K562 (cell line): ENCODE results near the gene RGMA. TPM values are rescaled to one million over a fixed set of nuclear protein-coding genes. Genes with fewer than 3 reads are reported as not detected.

Experiments used
- ATAC-seq: fragments of 200-7000 bp; cut with Tn5 transposase; 3 replicates; pipeline ENCODE4 v1.9.1; 2020; ENCODE audit warnings: moderate library complexity
- BruUV-seq: library from RNA; stranded (reverse); fragments of 400-500 nt; replicated peaks from 2 replicates; lab custom pipeline; 2021; lab: Mats Ljungman, UMichigan
- CTCF ChIA-PET: fragments of 300-600 bp; formaldehyde crosslinking; extraction: SDS; loops from one replicate; lab custom pipeline; 2021; ENCODE audit warnings: low intra/inter-chr PET ratio; lab: Yijun Ruan, JAX
- POLR2A ChIA-PET: fragments of 300-600, 350-650 bp; sonication (Branson Sonifier 250); formaldehyde crosslinking; extraction: SDS; loops from one replicate; lab custom pipeline; 2021; ENCODE audit warnings: antibody characterized with exemption, inconsistent platforms; lab: Yijun Ruan, JAX
- DNase-seq, 4 experiments: peaks; one replicate each; pipeline versions ENCODE4 v3.0.0 to v3.0.0-alpha.2; 2011 to 2018; ENCODE audit warnings: low spot score in 3 of 4, mixed read lengths in 3 of 4; ENCODE audit errors: extremely low read depth in 1 of 4
- FAIRE-seq: peaks from 2 replicates; lab custom pipeline; 2011; peaks lifted over from hg19 to GRCh38; lab: Jason Lieb, UNC
- H2AFZ ChIP-seq: 2 replicates; pipeline ENCODE4 v1.6.0; 2011; ENCODE audit warnings: low read depth, low read length, control low read depth, inconsistent platforms
- H3K27ac ChIP-seq: fragments of 200-600 bp; 3 replicates; pipeline ENCODE4 v1.8.0; 2011; ENCODE audit warnings: low read depth, mild to moderate bottlenecking, control low read depth, inconsistent platforms, low read length, moderate library complexity, mixed read lengths; ENCODE audit errors: extremely low read depth
- H3K27me3 ChIP-seq, 2 experiments: fragments of 300-600 bp in 1 of 2; 2 replicates in 1 of 2; 3 replicates in 1 of 2; pipeline versions ENCODE4 v1.6.0 to v1.8.0; 2011; ENCODE audit warnings: inconsistent platforms in 2 of 2, low read length in 2 of 2, mild to moderate bottlenecking in 1 of 2, mixed read lengths in 1 of 2, moderate library complexity in 1 of 2; ENCODE audit not compliant: control insufficient read depth in 2 of 2, insufficient read depth in 2 of 2
- H3K36me3 ChIP-seq: fragments of 300-600 bp; 3 replicates; pipeline ENCODE4 v1.8.0; 2011; ENCODE audit warnings: mild to moderate bottlenecking, low read length, inconsistent platforms; ENCODE audit not compliant: control insufficient read depth, insufficient read depth
- H3K4me1 ChIP-seq, 2 experiments: fragments of 200-600 bp in 1 of 2; replicated peaks in 1 of 2; 2 replicates in 1 of 2; 3 replicates in 1 of 2; pipeline versions ENCODE4 v1.5.1 to v1.8.0; 2011; ENCODE audit warnings: inconsistent platforms in 2 of 2, low read length in 2 of 2, mild to moderate bottlenecking in 1 of 2, mixed read lengths in 1 of 2, moderate library complexity in 1 of 2; ENCODE audit not compliant: control insufficient read depth in 2 of 2, insufficient read depth in 2 of 2
- H3K4me2 ChIP-seq: 2 replicates; pipeline ENCODE4 v1.6.1; 2011; ENCODE audit warnings: low read length, control low read depth, inconsistent platforms, mixed read lengths; ENCODE audit not compliant: insufficient read depth
- H3K4me3 ChIP-seq: fragments of 200-600 bp; sonication (generic), shearing (Covaris generic); 2 replicates; pipeline ENCODE4 v1.5.1; 2016; ENCODE audit warnings: control low read depth, inconsistent platforms
- H3K79me2 ChIP-seq: fragments of 200-600 bp; 3 replicates; pipeline ENCODE4 v1.8.0; 2011; ENCODE audit warnings: low read length, inconsistent platforms; ENCODE audit not compliant: control insufficient read depth, insufficient read depth
- H3K9ac ChIP-seq, 2 experiments: 2 replicates each; pipeline versions ENCODE4 v1.6.0 to v1.6.1; 2011; ENCODE audit warnings: low read depth in 2 of 2, low read length in 2 of 2, control low read depth in 1 of 2, inconsistent platforms in 1 of 2, mild to moderate bottlenecking in 1 of 2, mixed read lengths in 1 of 2; ENCODE audit not compliant: insufficient read depth in 1 of 2
- H3K9me1 ChIP-seq: one replicate; pipeline ENCODE4 v1.6.0; 2011; ENCODE audit warnings: inconsistent platforms, mild to moderate bottlenecking, low read length, moderate library complexity; ENCODE audit not compliant: control insufficient read depth, insufficient read depth
- H3K9me3 ChIP-seq: replicated peaks from 2 replicates; pipeline ENCODE4 v1.5.1; 2011; ENCODE audit warnings: low read depth, low read length, inconsistent platforms; ENCODE audit not compliant: control insufficient read depth, insufficient read depth
- H4K20me1 ChIP-seq: replicated peaks from 2 replicates; pipeline ENCODE4 v1.6.1; 2011; ENCODE audit warnings: low read length, inconsistent platforms, mixed read lengths; ENCODE audit not compliant: control insufficient read depth, insufficient read depth
- BRD4 ChIP-seq: fragments of 200-600 bp; sonication (generic); IDR thresholded peaks from 2 replicates; pipeline ENCODE4 v1.6.1; 2017; ENCODE audit warnings: inconsistent platforms
- EZH2 ChIP-seq: IDR thresholded peaks from 2 replicates; pipeline ENCODE4 v1.6.1; 2012; ENCODE audit warnings: low read depth, mild to moderate bottlenecking, inconsistent platforms, low read length, borderline replicate concordance
- ILK ChIP-seq: fragments of 450-650 bp; IDR thresholded peaks from 2 replicates; pipeline ENCODE4 v1.6.1; 2016; ENCODE audit warnings: missing genetic modification characterization, low read depth, mild to moderate bottlenecking, missing compliant biosample characterization, moderate library complexity, borderline replicate concordance
- KLF1 ChIP-seq: fragments of 450-650 bp; IDR thresholded peaks from 2 replicates; pipeline ENCODE4 v1.6.1; 2016; ENCODE audit warnings: missing genetic modification characterization, missing compliant biosample characterization
- MTA1 ChIP-seq: fragments of 450-650 bp; IDR thresholded peaks from 2 replicates; pipeline ENCODE4 v1.6.1; 2017; ENCODE audit warnings: borderline replicate concordance
- NEUROD1 ChIP-seq: fragments of 150-350 bp; IDR thresholded peaks from 2 replicates; pipeline ENCODE4 v1.6.1; 2014; ENCODE audit warnings: borderline replicate concordance, low read length, low read depth; ENCODE audit not compliant: partially characterized antibody
- NFRKB ChIP-seq: fragments of 450-650 bp; IDR thresholded peaks from 2 replicates; pipeline ENCODE4 v1.6.1; 2016; ENCODE audit warnings: low read depth
- RNF2 ChIP-seq: sonication (generic); IDR thresholded peaks from 2 replicates; pipeline ENCODE4 v1.6.1; 2016
- ZNF165 ChIP-seq: fragments of 250-450 bp; sonication (Bioruptor Pico); IDR thresholded peaks from 2 replicates; pipeline ENCODE4 v1.4.0; 2020; ENCODE audit warnings: borderline replicate concordance
- ZNF217 ChIP-seq: sonication (generic); formaldehyde crosslinking; IDR thresholded peaks from 2 replicates; pipeline ENCODE4 v1.8.0; 2022; ENCODE audit warnings: mild to moderate bottlenecking, missing genetic modification reagents
- ZNF347 ChIP-seq: fragments of 450-650 bp; formaldehyde crosslinking; IDR thresholded peaks from 2 replicates; pipeline ENCODE4 v1.4.0; 2020; ENCODE audit warnings: low read depth, mild to moderate bottlenecking, moderate library complexity
- WGBS: fragments of 100-300 bp; shearing (Covaris generic); methylation state at CpG from one replicate; pipeline ENCODE4 v1.1.6; 2016; ENCODE audit warnings: low coverage, mixed read lengths; ENCODE audit not compliant: insufficient coverage; ENCODE audit errors: missing lambda C conversion rate; 5-methylcytosine and 5-hydroxymethylcytosine counted together
- in situ Hi-C: fragments of 300-500 bp; cut with MboI; formaldehyde crosslinking; loops from 4 replicates; pipeline ENCODE4 v1.15.0; 2018; ENCODE audit warnings: inconsistent platforms, mixed read lengths
- intact Hi-C: fragments of 100-400 bp; cut with micrococcal nuclease; formaldehyde crosslinking; loops from 2 replicates; pipeline ENCODE4 v1.14.2; 2022
- polyA plus RNA-seq, 8 experiments: library from polyadenylated mRNA; depleted of rRNA in 4 of 8; stranded (reverse) in 5 of 8; unstranded in 3 of 8; fragments of >200 nt; fragmentation: Nextera tagmentation in 2 of 8; fragmentation: Illumina TruSeq in 1 of 8; extraction: Ambion mirVana in 2 of 8; extraction: Trizol in 1 of 8; gene quantifications; 2 replicates each; pipeline versions ENCODE4 v1.2.1 to v1.2.3, GENCODE V29; 2011 to 2014; ENCODE audit warnings: inconsistent platforms in 1 of 8, missing spikeins in 1 of 8
- total RNA-seq, 7 experiments: library from RNA; depleted of rRNA in 6 of 7; stranded (reverse); fragments of >200 nt in 6 of 7; fragmentation: Illumina TruSeq in 2 of 7; extraction: Trizol in 2 of 7; gene quantifications; 2 replicates each; pipeline versions ENCODE4 v1.2.1 to v1.2.3, GENCODE V29; 2011 to 2021; ENCODE audit warnings: low replicate concordance in 1 of 7
- TF ChIP-seq, protein P1 (sequence below): fragments of 250-450 bp; sonication (Bioruptor Pico); IDR thresholded peaks from 2 replicates; pipeline ENCODE4 v1.5.0; 2021
- TF ChIP-seq, protein P2 (sequence below): sonication (generic); formaldehyde crosslinking; IDR thresholded peaks from 2 replicates; pipeline ENCODE4 v1.8.1; 2023; ENCODE audit warnings: mild to moderate bottlenecking, missing genetic modification reagents, moderate library complexity

Gene RGMA
- total and polyA plus RNA-seq, 9 of the 15 experiments (the other 6 are each of a cell fraction or from before 2014, with no cell fraction given): 0.03 to 0.05 (median 0.03) TPM; not detected in 6

DNA sequence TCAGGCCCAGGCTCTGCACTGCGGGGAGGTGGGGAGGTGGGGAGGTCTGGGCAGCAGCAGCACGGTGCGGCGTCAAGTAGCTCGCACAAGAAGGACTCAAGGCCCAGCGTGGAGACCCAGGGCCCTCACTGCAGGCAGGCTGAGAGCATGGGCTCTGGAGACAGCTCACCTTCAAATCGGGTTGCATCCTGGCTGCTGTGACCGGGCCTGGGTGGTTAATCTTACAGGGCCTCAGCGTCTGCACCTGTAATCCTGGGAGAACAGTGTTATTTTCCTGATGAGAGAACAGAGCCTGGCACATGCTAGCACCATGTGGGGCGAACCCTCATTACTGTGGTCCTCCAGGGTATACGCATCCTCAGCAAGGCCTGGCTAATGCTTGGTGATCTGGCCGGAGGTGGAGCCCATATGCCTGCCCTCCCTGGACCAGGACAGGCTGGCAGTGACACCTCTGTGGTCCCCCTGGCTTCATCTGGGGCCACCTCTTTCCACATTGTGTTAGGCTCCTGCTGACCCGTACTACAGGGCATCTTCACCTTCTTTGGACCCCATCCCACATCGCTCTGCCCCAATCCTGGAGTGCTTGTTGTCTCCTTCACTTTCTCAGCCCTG, 55.5 kb downstream of the RGMA start:
- intact Hi-C loops: loop anchor here (10.0 kb wide), 1 partner anchor 239 kb away; no protein-coding TSS in a partner anchor
- no peak overlapping the region for H2AFZ ChIP-seq
- no peaks in the 10 kb centered on the region for H3K36me3 ChIP-seq
- H3K9ac ChIP-seq: peak overlapping the region in 1 of 2 experiments; percentile 17; a peak in 1 of 4 replicates
- H3K79me2 ChIP-seq: no peaks in the 10 kb centered on the region
- H3K4me2 ChIP-seq: no peak overlapping the region
- ATAC-seq (no peak), DNase-seq (no peak), FAIRE-seq (no peak)
- in situ Hi-C loops: loop anchor here (25.0 kb wide), 1 partner anchor 1279 kb away; no protein-coding TSS in a partner anchor
- no peak overlapping the region for H3K27ac ChIP-seq
- H3K9me3 ChIP-seq: no peaks in the 10 kb centered on the region
- ChIA-PET CTCF (no interaction called here), POLR2A (no interaction called here)
- H3K9me1 ChIP-seq: peaks cover 5% of the 10 kb centered on the region
- peaks cover under 1% of the 10 kb centered on the region; the same call in 1 of the 2 replicates for H4K20me1 ChIP-seq
- TF ChIP-seq NFRKB (no peak), ZNF165 (CRISPR knock-in tag) (no peak), ILK (tag) (no peak), NEUROD1 (no peak), BRD4 (no peak), ZNF217 (CRISPR knock-in tag) (no peak), RNF2 (no peak), MTA1 (no peak), ZNF347 (CRISPR knock-in tag) (no peak), EZH2 (no peak), KLF1 (no peak)
- TF ChIP-seq, protein P1, sequence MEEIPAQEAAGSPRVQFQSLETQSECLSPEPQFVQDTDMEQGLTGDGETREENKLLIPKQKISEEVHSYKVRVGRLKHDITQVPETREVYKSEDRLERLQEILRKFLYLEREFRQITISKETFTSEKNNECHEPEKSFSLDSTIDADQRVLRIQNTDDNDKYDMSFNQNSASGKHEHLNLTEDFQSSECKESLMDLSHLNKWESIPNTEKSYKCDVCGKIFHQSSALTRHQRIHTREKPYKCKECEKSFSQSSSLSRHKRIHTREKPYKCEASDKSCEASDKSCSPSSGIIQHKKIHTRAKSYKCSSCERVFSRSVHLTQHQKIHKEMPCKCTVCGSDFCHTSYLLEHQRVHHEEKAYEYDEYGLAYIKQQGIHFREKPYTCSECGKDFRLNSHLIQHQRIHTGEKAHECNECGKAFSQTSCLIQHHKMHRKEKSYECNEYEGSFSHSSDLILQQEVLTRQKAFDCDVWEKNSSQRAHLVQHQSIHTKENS: no peak
- TF ChIP-seq, protein P2, sequence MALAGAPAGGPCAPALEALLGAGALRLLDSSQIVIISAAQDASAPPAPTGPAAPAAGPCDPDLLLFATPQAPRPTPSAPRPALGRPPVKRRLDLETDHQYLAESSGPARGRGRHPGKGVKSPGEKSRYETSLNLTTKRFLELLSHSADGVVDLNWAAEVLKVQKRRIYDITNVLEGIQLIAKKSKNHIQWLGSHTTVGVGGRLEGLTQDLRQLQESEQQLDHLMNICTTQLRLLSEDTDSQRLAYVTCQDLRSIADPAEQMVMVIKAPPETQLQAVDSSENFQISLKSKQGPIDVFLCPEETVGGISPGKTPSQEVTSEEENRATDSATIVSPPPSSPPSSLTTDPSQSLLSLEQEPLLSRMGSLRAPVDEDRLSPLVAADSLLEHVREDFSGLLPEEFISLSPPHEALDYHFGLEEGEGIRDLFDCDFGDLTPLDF (CRISPR knock-in tag): no peak
- no peak overlapping the region for H3K4me3 ChIP-seq
- H3K27me3 ChIP-seq: peaks cover 4 to 16% of the 10 kb centered on the region in 2 experiments; a peak in 4 of 5 replicates
- H3K4me1 ChIP-seq: peaks cover 10 to 39% of the 10 kb centered on the region in 2 experiments; a peak in 4 of 5 replicates
- 38% methylated on average over 8 of the region's 14 CpGs for WGBS
- no TSS peak for BruUV-seq
